Cardiac muscle cell (in vitro differentiated cells and primary cell): Measurements from ENCODE around the gene TRAPPC10. TPM values are rescaled to one million over a fixed set of nuclear protein-coding genes. Genes with fewer than 3 reads are reported as not detected.

Experiments used
- DNase-seq, 2 donors: peaks; one replicate each; pipeline versions ENCODE4 v3.0.0 to v3.0.0-alpha.2; 2010 to 2017; ENCODE audit warnings: low read depth in 1 of 2, low spot score in 1 of 2
- H3K27ac ChIP-seq: fragments of 200-600 bp; sonication (generic); 2 replicates; pipeline ENCODE4 v1.5.1; 2016
- H3K27me3 ChIP-seq: fragments of 200-600 bp; sonication (generic); 2 replicates; pipeline ENCODE4 v1.6.0; 2016; ENCODE audit warnings: control low read depth
- H3K36me3 ChIP-seq: fragments of 200-600 bp; sonication (generic); 2 replicates; pipeline ENCODE4 v1.5.1; 2016; ENCODE audit warnings: control low read depth
- H3K4me1 ChIP-seq: fragments of 200-600 bp; sonication (generic); 2 replicates; pipeline ENCODE4 v1.8.1; 2017; ENCODE audit warnings: low read depth, mild to moderate bottlenecking, mixed run types
- H3K4me3 ChIP-seq: fragments of 200-600 bp; sonication (generic); 2 replicates; pipeline ENCODE4 v1.5.1; 2016; ENCODE audit warnings: mild to moderate bottlenecking
- H3K9me3 ChIP-seq: fragments of 200-600 bp; sonication (generic); 2 replicates; pipeline ENCODE4 v1.5.1; 2017; ENCODE audit warnings: low read depth, mild to moderate bottlenecking, control low read depth
- CTCF ChIP-seq: IDR thresholded peaks from 2 replicates; pipeline ENCODE4 v1.5.1; 2012; ENCODE audit warnings: low read depth, mild to moderate bottlenecking, low read length
- polyA plus RNA-seq: library from polyadenylated mRNA; unstranded; fragments of >200 nt; fragmentation: Nextera tagmentation; extraction: Ambion mirVana; gene quantifications from 2 replicates; pipeline ENCODE4 v1.2.1, GENCODE V29; 2016
- total RNA-seq: library from RNA; depleted of rRNA; stranded (reverse); fragments of >200 nt; gene quantifications from 2 replicates; pipeline ENCODE4 v1.2.3, GENCODE V29; 2016

The TRAPPC10 gene
- total and polyA plus RNA-seq, 2 experiments from 2014 or later = 6.5 to 12.6 TPM

- Histone ChIP-seq H3K4me1 (no peaks in the 10 kb centered on the region), H3K9me3 (no peaks in the 10 kb centered on the region), H3K4me3 (no peak overlapping the region), H3K27ac (peak overlapping the region; percentile 43), H3K27me3 (no peaks in the 10 kb centered on the region), H3K36me3 (peaks cover 56% of the 10 kb centered on the region)
- no peak for DNase-seq
- no peak for TF ChIP-seq CTCF
These were observed 66.4 kb downstream of the TRAPPC10 start for GRCh38 chr21:44078411-44078981.

GRCh38 chr21:44079446-44079845 is 67.3 kb downstream of the TRAPPC10 start:
- Histone ChIP-seq H3K36me3 (peaks cover 61% of the 10 kb centered on the region), H3K4me3 (no peak overlapping the region), H3K27me3 (no peaks in the 10 kb centered on the region), H3K4me1 (no peaks in the 10 kb centered on the region), H3K27ac (peak overlapping the region; percentile 43), H3K9me3 (no peaks in the 10 kb centered on the region)
- no peak for TF ChIP-seq CTCF
- DNase-seq = no peak

- no peak for DNase-seq
- TF ChIP-seq CTCF = no peak
- H3K4me3 ChIP-seq = no peak overlapping the region
- H3K27me3 ChIP-seq = no peaks in the 10 kb centered on the region
- no peaks in the 10 kb centered on the region for H3K4me1 ChIP-seq
- H3K27ac ChIP-seq = no peak overlapping the region
- H3K9me3 ChIP-seq = no peaks in the 10 kb centered on the region
- H3K36me3 ChIP-seq = peaks cover 58% of the 10 kb centered on the region
These were observed 67.7 kb downstream of the TRAPPC10 start for GRCh38 chr21:44079846-44080245.

- H3K4me1 ChIP-seq = no peaks in the 10 kb centered on the region
- no peak for TF ChIP-seq CTCF
- H3K27ac ChIP-seq = no peak overlapping the region
- no peak overlapping the region for H3K4me3 ChIP-seq
- peaks cover 47% of the 10 kb centered on the region for H3K36me3 ChIP-seq
- no peaks in the 10 kb centered on the region for H3K9me3 ChIP-seq
- H3K27me3 ChIP-seq = no peaks in the 10 kb centered on the region
- no peak for DNase-seq
These were observed 70.7 kb downstream of the TRAPPC10 start for GRCh38 chr21:44082648-44083440.

GRCh38 chr21:44083631-44084291 is 71.7 kb downstream of the TRAPPC10 start:
- Histone ChIP-seq H3K4me3 (no peak overlapping the region), H3K27ac (no peak overlapping the region), H3K9me3 (no peaks in the 10 kb centered on the region), H3K36me3 (peaks cover 54% of the 10 kb centered on the region), H3K27me3 (no peaks in the 10 kb centered on the region), H3K4me1 (no peaks in the 10 kb centered on the region)
- DNase-seq = no peak
- no peak for TF ChIP-seq CTCF
